Ishikawa (cell line): ENCODE results near the gene AKT1S1.

Experiments used
- CEBPB ChIP-seq: IDR thresholded peaks from 2 replicates; pipeline ENCODE4 v1.6.1; 2012
- CREB1 ChIP-seq: IDR thresholded peaks from 2 replicates; pipeline ENCODE4 v1.6.1; 2012; ENCODE audit warnings: low read depth
- EGR1 ChIP-seq: IDR thresholded peaks from 2 replicates; pipeline ENCODE4 v1.6.1; 2012
- EP300 ChIP-seq: IDR thresholded peaks from 2 replicates; pipeline ENCODE4 v1.6.1; 2012; ENCODE audit warnings: borderline replicate concordance
- FOXM1 ChIP-seq: IDR thresholded peaks from 2 replicates; pipeline ENCODE4 v1.6.1; 2012; ENCODE audit warnings: low read depth, borderline replicate concordance
- MAX ChIP-seq: IDR thresholded peaks from 2 replicates; pipeline ENCODE4 v1.6.1; 2012
- NFIC ChIP-seq: IDR thresholded peaks from 2 replicates; pipeline ENCODE4 v1.6.1; 2012
- RAD21 ChIP-seq: IDR thresholded peaks from 2 replicates; pipeline ENCODE4 v1.6.1; 2012; ENCODE audit warnings: low read depth
- REST ChIP-seq: IDR thresholded peaks from 2 replicates; pipeline ENCODE4 v1.6.1; 2012; ENCODE audit warnings: low read depth, mild to moderate bottlenecking
- TAF1 ChIP-seq: IDR thresholded peaks from 2 replicates; pipeline ENCODE4 v1.6.1; 2012; ENCODE audit warnings: low read depth, mild to moderate bottlenecking
- TCF12 ChIP-seq: IDR thresholded peaks from 2 replicates; pipeline ENCODE4 v1.6.1; 2012; ENCODE audit warnings: low read depth
- TEAD4 ChIP-seq: IDR thresholded peaks from 2 replicates; pipeline ENCODE4 v1.6.1; 2012
- USF1 ChIP-seq: IDR thresholded peaks from 2 replicates; pipeline ENCODE4 v1.6.1; 2012
- YY1 ChIP-seq: IDR thresholded peaks from 2 replicates; pipeline ENCODE4 v1.6.1; 2012; ENCODE audit warnings: low read depth
- ZBTB7A ChIP-seq: IDR thresholded peaks from 2 replicates; pipeline ENCODE4 v1.6.1; 2012; ENCODE audit warnings: low read depth

Gene AKT1S1

GRCh38 chr19:49846408-49846807, 30.7 kb downstream of the AKT1S1 start:
- TF ChIP-seq EGR1 (no peak), ZBTB7A (no peak), REST (no peak), YY1 (no peak), CEBPB (no peak), MAX (no peak), FOXM1 (no peak), TAF1 (no peak)

- no peak for TF ChIP-seq NFIC
- no peak for TF ChIP-seq CEBPB
- TF ChIP-seq EGR1 = no peak
- no peak for TF ChIP-seq FOXM1
- TF ChIP-seq CREB1 = no peak
- no peak for TF ChIP-seq TCF12
- TF ChIP-seq USF1 = no peak
- no peak for TF ChIP-seq RAD21
- no peak for TF ChIP-seq TEAD4
- no peak for TF ChIP-seq ZBTB7A
- no peak for TF ChIP-seq MAX
- TF ChIP-seq TAF1 = no peak
- no peak for TF ChIP-seq EP300
- no peak for TF ChIP-seq REST
- no peak for TF ChIP-seq YY1
These were observed 31.7 kb downstream of the AKT1S1 start for GRCh38 chr19:49845414-49845813.

GRCh38 chr19:49844138-49845095, 32.7 kb downstream of the AKT1S1 start:
- no peak for TF ChIP-seq TAF1
- no peak for TF ChIP-seq MAX
- TF ChIP-seq EP300 = no peak
- no peak for TF ChIP-seq ZBTB7A
- TF ChIP-seq TEAD4 = no peak
- no peak for TF ChIP-seq USF1
- TF ChIP-seq CEBPB = no peak
- no peak for TF ChIP-seq EGR1
- TF ChIP-seq REST = no peak
- TF ChIP-seq TCF12 = no peak
- TF ChIP-seq FOXM1 = no peak
- no peak for TF ChIP-seq RAD21
- TF ChIP-seq CREB1 = no peak
- no peak for TF ChIP-seq YY1
- TF ChIP-seq NFIC = no peak

GRCh38 chr19:49843265-49843664, 33.9 kb downstream of the AKT1S1 start:
- TF ChIP-seq NFIC (no peak), TCF12 (no peak), CREB1 (no peak), TAF1 (no peak), EP300 (no peak), USF1 (no peak), EGR1 (no peak), TEAD4 (no peak), CEBPB (no peak), YY1 (no peak), RAD21 (no peak), FOXM1 (no peak), ZBTB7A (no peak), REST (no peak)
